Smooth muscle cell of the umbilical artery (primary cell): ENCODE measurements around the gene MESD. TPM values are rescaled to one million over a fixed set of nuclear protein-coding genes. Genes with fewer than 3 reads are reported as not detected.

ENCODE experiments used
- total RNA-seq: library from RNA; depleted of rRNA; stranded (reverse); fragments of >200 nt; gene quantifications from 2 replicates; pipeline ENCODE4 v1.2.3, GENCODE V29; 2014

Gene MESD
- total RNA-seq = 24.9 and 27.8 TPM in 2 replicates

GRCh38 chr15:80989518-80990478 is at the start of gene MESD:
Gene MESD, minus strand, starts transcription at chr15:80989819. Its CDS starts 28 bp downstream, at chr15:80989791.

GRCh38 chr15:81000624-81001151 is 11.1 kb upstream of the MESD start, which contains the start of gene TLNRD1:
Gene TLNRD1, plus strand, starts transcription at chr15:81000923. Its CDS starts 1,349 bp downstream, at chr15:81002272.

Other genes with a start within 250 kb of the MESD start
- 3.9 and 4.8 TPM in 2 replicates for gene CEMIP, start 210.4 kb downstream of the MESD start, total RNA-seq
- gene TLNRD1, start 11.1 kb upstream of the MESD start, total RNA-seq = 4.8 and 9.5 TPM in 2 replicates
- gene CFAP161, start 144.5 kb upstream of the MESD start, total RNA-seq = 0.14 TPM in 1 of 2 replicates, not detected in the other
- under 0.01 TPM in 1 of 2 replicates, not detected in the other for gene IL16, start 207.1 kb upstream of the MESD start, total RNA-seq